Esophagus squamous epithelium (tissue), 5 donors: Measurements from ENCODE around the gene ENOX1. TPM values are rescaled to one million over a fixed set of nuclear protein-coding genes. Genes with fewer than 3 reads are reported as not detected.

Source experiments
- DNase-seq: peaks from one replicate; lab custom pipeline; 2025; lab: John Stamatoyannopoulos, UW
- H3K27ac ChIP-seq, 4 donors: fragments of 200-600 bp; sonication (generic); one replicate each; pipeline ENCODE4 v1.5.1; 2016 to 2019; ENCODE audit warnings: mild to moderate bottlenecking in 1 of 4
- H3K27me3 ChIP-seq, 4 donors: fragments of 200-600 bp; sonication (generic); 1 replicate in 3 of 4; 2 replicates in 1 of 4; pipeline versions ENCODE4 v1.5.1 to v1.6.0; 2017 to 2021; ENCODE audit warnings: antibody characterized with exemption in 1 of 4
- H3K36me3 ChIP-seq, 3 donors: fragments of 200-600 bp; sonication (generic); one replicate each; pipeline ENCODE4 v1.5.1; 2016 to 2019
- H3K4me1 ChIP-seq, 3 donors: fragments of 200-600 bp; sonication (generic); one replicate each; pipeline ENCODE4 v1.5.1; 2017 to 2019
- H3K4me3 ChIP-seq, 4 donors: fragments of 200-600 bp; sonication (generic); 1 replicate in 3 of 4; 2 replicates in 1 of 4; pipeline ENCODE4 v1.5.1; 2016 to 2019; ENCODE audit warnings: mild to moderate bottlenecking in 2 of 4, moderate library complexity in 1 of 4
- H3K9me3 ChIP-seq, 3 donors: fragments of 200-600 bp; sonication (generic); one replicate each; pipeline ENCODE4 v1.5.1; 2016 to 2019
- POLR2A ChIP-seq, 4 donors: fragments of 450-650 bp; IDR thresholded peaks; one replicate each; pipeline ENCODE4 v1.6.1; 2017; ENCODE audit warnings: antibody characterized with exemption in 4 of 4, mild to moderate bottlenecking in 4 of 4, moderate library complexity in 3 of 4
- WGBS, 2 donors: methylation state at CpG; one replicate each; pipeline ENCODE4 v1.1.5; 2018; 5-methylcytosine and 5-hydroxymethylcytosine counted together
- intact Hi-C: fragments of 100-400 bp; cut with DNase I; formaldehyde crosslinking; loops from one replicate; pipeline ENCODE4 v1.15.0; 2022
- total RNA-seq, 4 donors: library from RNA; depleted of rRNA; stranded (reverse); fragments of >200 nt; gene quantifications; one replicate each; pipeline ENCODE4 v1.1.0, GENCODE V29; 2016
- TF ChIP-seq, protein P1 (sequence below), 6 experiments: fragments of 450-650 bp in 4 of 6; fragments of 200-600 bp in 2 of 6; sonication (generic) in 2 of 6; IDR thresholded peaks; one replicate each; pipeline ENCODE4 v1.5.1; 2016 to 2019; ENCODE audit warnings: antibody characterized with exemption in 6 of 6, mild to moderate bottlenecking in 4 of 6, moderate library complexity in 4 of 6
- donor health status: DM: yes; HTN: yes; CAD: no.

The ENOX1 gene
- total RNA-seq, 4 donors from 2014 or later, result 0.48 to 0.76 TPM; not detected in 2

DNA sequence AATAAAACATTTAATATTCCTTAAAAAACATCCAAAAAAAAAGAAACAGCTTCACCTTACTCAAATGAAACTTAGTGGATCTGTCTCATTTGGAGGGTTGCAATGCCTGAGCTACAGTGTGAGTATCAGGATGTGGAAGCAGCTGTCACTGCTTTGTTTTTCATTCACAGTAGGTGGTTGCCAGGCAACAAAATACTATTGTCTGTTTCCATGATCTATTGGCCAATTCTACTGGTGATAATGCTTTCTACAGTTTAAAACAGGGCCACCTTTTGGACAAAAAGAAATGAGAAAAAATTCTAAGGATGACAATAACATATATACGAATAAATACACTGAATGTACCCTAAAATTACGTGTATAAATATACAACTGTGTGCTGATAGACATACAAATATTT is 3.0 kb downstream of the ENOX1 start:
- peaks cover 0 to 37% (median 0%) of the 10 kb centered on the region in 4 donors for H3K27me3 ChIP-seq
- WGBS, 2 donors, result 69 to 71% methylated on average over 2 of the region's 2 CpGs
- H3K4me3 ChIP-seq, result no peak overlapping the region
- intact Hi-C loops, result no loop called here
- no peak for DNase-seq
- no peak overlapping the region for H3K27ac ChIP-seq
- TF ChIP-seq, protein P1, sequence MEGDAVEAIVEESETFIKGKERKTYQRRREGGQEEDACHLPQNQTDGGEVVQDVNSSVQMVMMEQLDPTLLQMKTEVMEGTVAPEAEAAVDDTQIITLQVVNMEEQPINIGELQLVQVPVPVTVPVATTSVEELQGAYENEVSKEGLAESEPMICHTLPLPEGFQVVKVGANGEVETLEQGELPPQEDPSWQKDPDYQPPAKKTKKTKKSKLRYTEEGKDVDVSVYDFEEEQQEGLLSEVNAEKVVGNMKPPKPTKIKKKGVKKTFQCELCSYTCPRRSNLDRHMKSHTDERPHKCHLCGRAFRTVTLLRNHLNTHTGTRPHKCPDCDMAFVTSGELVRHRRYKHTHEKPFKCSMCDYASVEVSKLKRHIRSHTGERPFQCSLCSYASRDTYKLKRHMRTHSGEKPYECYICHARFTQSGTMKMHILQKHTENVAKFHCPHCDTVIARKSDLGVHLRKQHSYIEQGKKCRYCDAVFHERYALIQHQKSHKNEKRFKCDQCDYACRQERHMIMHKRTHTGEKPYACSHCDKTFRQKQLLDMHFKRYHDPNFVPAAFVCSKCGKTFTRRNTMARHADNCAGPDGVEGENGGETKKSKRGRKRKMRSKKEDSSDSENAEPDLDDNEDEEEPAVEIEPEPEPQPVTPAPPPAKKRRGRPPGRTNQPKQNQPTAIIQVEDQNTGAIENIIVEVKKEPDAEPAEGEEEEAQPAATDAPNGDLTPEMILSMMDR (IDR thresholded peaks at IDR 0.05), result no peak
- TF ChIP-seq POLR2A (IDR thresholded peaks at IDR 0.05), result no peak
- no peaks in the 10 kb centered on the region for H3K9me3 ChIP-seq
- H3K4me1 ChIP-seq, result peaks cover 5 to 32% (median 11%) of the 10 kb centered on the region in 3 donors
- H3K36me3 ChIP-seq, result no peaks in the 10 kb centered on the region

DNA sequence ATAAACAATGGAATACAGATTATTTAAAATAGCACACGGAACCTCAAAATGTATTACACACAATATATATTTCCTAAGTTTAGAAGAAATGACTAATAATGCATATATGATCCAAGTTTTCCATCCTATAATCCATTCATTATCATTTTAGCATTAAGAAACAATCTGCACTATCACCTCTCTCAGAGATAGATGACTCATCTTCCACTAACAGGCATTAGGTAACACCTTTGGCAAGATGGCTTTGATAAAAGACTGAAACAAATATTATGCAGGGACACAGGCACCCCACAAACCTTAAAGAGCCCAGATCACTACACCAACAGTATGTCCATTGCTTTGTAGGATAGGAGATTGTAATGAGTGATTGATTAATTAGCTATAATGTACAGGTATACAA is 4.1 kb downstream of the ENOX1 start:
- no peak for DNase-seq
- intact Hi-C loops, result no loop called here
- 24 to 51% methylated on average over 1 of the region's 1 CpG for WGBS, 2 donors
- Histone ChIP-seq H3K4me1 (peaks cover 5 to 29% (median 11%) of the 10 kb centered on the region in 3 donors), H3K36me3 (no peaks in the 10 kb centered on the region), H3K27me3 (peaks cover 0 to 26% (median 0%) of the 10 kb centered on the region in 4 donors), H3K4me3 (no peak overlapping the region), H3K9me3 (no peaks in the 10 kb centered on the region), H3K27ac (no peak overlapping the region)
- TF ChIP-seq, protein P1 (IDR thresholded peaks at IDR 0.05), result no peak
- no peak for TF ChIP-seq POLR2A (IDR thresholded peaks at IDR 0.05)

DNA sequence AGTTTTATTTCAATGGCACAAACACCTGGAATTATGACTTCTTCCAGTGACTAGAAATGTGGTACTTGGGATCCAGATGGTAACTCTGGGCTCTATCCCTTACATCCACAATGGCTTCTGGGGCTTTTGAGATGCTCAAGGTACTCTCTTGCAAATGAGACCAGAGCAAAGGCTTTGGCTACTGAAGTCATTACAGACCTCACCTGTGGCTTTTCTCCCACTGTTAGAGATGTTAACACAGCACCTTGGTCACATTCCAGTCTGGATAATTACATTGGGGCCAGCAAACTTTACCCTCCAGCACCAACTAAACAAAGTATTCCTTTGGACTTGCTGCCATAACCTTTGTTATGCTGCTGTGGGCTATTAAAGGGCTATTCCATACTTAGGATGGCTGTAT is 6.1 kb downstream of the ENOX1 start:
- no peak for DNase-seq
- no peak for TF ChIP-seq POLR2A (IDR thresholded peaks at IDR 0.05)
- TF ChIP-seq, protein P1 (IDR thresholded peaks at IDR 0.05), result no peak

DNA sequence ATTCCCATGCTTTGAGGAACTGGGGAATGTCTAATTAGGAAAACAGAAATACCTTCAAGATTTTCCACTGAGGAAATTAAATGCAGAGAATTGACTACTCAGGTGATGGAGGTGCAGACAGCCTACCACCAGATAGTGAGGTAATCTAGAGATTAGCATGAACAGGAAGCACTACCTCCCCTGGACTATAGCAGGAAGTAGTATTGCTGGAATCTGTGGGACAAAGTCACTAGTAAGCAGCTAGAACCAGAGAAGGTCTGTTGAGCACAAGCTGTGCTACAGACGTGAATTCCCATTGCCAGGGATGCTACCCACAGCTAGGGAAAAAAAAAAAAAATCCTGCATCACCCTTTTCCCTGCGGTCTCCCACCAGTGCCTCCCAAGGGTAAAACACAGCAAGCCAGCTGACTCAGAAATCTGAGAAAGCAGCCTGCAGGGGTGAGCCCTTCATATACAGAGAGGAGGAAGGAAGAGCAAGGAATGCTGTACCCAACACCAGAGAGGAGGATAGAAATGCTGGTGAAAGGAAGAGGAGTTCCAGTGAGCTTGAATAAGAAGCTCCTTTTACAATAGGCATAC is 10.2 kb downstream of the ENOX1 start:
- H3K9me3 ChIP-seq, result no peaks in the 10 kb centered on the region
- H3K4me1 ChIP-seq, result no peaks in the 10 kb centered on the region
- intact Hi-C loops, result no loop called here
- H3K36me3 ChIP-seq, result no peaks in the 10 kb centered on the region
- no peak overlapping the region for H3K4me3 ChIP-seq
- WGBS, 2 donors, result 78 to 90% methylated on average over 2 of the region's 2 CpGs
- no peak overlapping the region for H3K27ac ChIP-seq
- no peak for DNase-seq
- no peaks in the 10 kb centered on the region for H3K27me3 ChIP-seq
- no peak for TF ChIP-seq POLR2A (IDR thresholded peaks at IDR 0.05)
- TF ChIP-seq, protein P1 (IDR thresholded peaks at IDR 0.05), result no peak

More for the DNA sequence above, 6.1 kb downstream of the ENOX1 start:
- intact Hi-C loops, result no loop called here
- no peak overlapping the region for H3K27ac ChIP-seq
- H3K27me3 ChIP-seq, result peaks cover 0 to 6% (median 0%) of the 10 kb centered on the region in 4 donors
- H3K9me3 ChIP-seq, result no peaks in the 10 kb centered on the region
- peaks cover 0 to 9% (median 2%) of the 10 kb centered on the region in 3 donors for H3K4me1 ChIP-seq
- no peak overlapping the region for H3K4me3 ChIP-seq
- H3K36me3 ChIP-seq, result no peaks in the 10 kb centered on the region

DNA sequence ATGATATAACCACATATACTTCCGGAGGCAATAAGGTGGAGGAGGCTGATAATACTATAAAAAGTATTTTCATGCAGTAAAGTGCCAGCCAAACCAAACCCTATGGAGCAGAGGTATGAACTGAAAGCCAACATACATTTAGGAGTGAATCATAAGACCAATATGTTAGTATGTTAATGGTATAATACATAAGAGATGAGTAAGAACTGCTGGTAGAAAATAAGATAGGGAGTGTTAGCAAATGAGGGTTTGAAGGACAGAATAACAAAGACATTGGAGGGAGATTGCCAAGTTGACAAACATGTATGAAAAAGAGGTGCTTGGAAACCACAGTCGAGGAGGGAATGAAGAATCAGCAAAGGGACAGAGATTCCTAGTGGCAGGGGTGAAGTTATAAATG is 10.8 kb downstream of the ENOX1 start:
- Histone ChIP-seq H3K4me3 (no peak overlapping the region), H3K36me3 (no peaks in the 10 kb centered on the region), H3K9me3 (no peaks in the 10 kb centered on the region), H3K27ac (no peak overlapping the region), H3K27me3 (no peaks in the 10 kb centered on the region), H3K4me1 (no peaks in the 10 kb centered on the region)
- intact Hi-C loops, result no loop called here
- TF ChIP-seq POLR2A (IDR thresholded peaks at IDR 0.05), result no peak
- TF ChIP-seq, protein P1 (IDR thresholded peaks at IDR 0.05), result no peak
- no peak for DNase-seq
- 55 to 78% methylated on average over 2 of the region's 2 CpGs for WGBS, 2 donors
